Tibial artery (tissue), 4 donors: ENCODE data around the gene CKLF.

Experiments
- DNase-seq, 2 donors: peaks; one replicate each; pipeline ENCODE4 v3.0.0-alpha.2; 2019
- H3K27ac ChIP-seq, 2 donors: fragments of 200-600 bp; sonication (generic) in 1 of 2; 1 replicate in 1 of 2; 2 replicates in 1 of 2; pipeline ENCODE4 v1.5.1; 2018 to 2019; ENCODE audit warnings: mild to moderate bottlenecking in 1 of 2
- H3K27me3 ChIP-seq, 2 donors: fragments of 200-600 bp; sonication (generic) in 1 of 2; one replicate each; pipeline versions ENCODE4 v1.5.1 to v1.6.0; 2016 to 2019
- H3K36me3 ChIP-seq, 3 donors: fragments of 200-600 bp; sonication (generic) in 2 of 3; one replicate each; pipeline ENCODE4 v1.5.1; 2016 to 2019; ENCODE audit warnings: mild to moderate bottlenecking in 2 of 3
- H3K4me1 ChIP-seq, 4 donors: fragments of 200-600 bp; sonication (generic) in 2 of 4; 1 replicate in 3 of 4; 2 replicates in 1 of 4; pipeline ENCODE4 v1.5.1; 2016 to 2019
- H3K4me3 ChIP-seq, 2 donors: fragments of 200-600 bp; sonication (generic) in 1 of 2; 1 replicate in 1 of 2; 2 replicates in 1 of 2; pipeline ENCODE4 v1.5.1; 2018 to 2019; ENCODE audit warnings: mild to moderate bottlenecking in 2 of 2
- H3K9me3 ChIP-seq, 3 donors: fragments of 200-600 bp; sonication (generic) in 1 of 3; one replicate each; pipeline ENCODE4 v1.5.1; 2016 to 2019
- intact Hi-C: fragments of 100-400 bp; cut with DNase I; formaldehyde crosslinking; loops from one replicate; pipeline ENCODE4 v1.15.0; 2023; ENCODE audit warnings: low total_unique reads
- TF ChIP-seq, protein P1 (sequence below), 2 experiments: fragments of 200-600 bp in 1 of 2; fragments of 450-650 bp in 1 of 2; IDR thresholded peaks; one replicate each; pipeline ENCODE4 v1.5.1; 2017 to 2019; ENCODE audit warnings: antibody characterized with exemption in 2 of 2, mild to moderate bottlenecking in 1 of 2, moderate library complexity in 1 of 2

Gene CKLF

GRCh38 chr16:66549284-66550131 lies 2.9 kb upstream of the CKLF start, which contains the start of gene TK2:
Gene TK2 (minus strand): TSS chr16:66550122. CDS start chr16:66550061, 61 bp downstream.
- TF ChIP-seq, protein P1, sequence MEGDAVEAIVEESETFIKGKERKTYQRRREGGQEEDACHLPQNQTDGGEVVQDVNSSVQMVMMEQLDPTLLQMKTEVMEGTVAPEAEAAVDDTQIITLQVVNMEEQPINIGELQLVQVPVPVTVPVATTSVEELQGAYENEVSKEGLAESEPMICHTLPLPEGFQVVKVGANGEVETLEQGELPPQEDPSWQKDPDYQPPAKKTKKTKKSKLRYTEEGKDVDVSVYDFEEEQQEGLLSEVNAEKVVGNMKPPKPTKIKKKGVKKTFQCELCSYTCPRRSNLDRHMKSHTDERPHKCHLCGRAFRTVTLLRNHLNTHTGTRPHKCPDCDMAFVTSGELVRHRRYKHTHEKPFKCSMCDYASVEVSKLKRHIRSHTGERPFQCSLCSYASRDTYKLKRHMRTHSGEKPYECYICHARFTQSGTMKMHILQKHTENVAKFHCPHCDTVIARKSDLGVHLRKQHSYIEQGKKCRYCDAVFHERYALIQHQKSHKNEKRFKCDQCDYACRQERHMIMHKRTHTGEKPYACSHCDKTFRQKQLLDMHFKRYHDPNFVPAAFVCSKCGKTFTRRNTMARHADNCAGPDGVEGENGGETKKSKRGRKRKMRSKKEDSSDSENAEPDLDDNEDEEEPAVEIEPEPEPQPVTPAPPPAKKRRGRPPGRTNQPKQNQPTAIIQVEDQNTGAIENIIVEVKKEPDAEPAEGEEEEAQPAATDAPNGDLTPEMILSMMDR (IDR thresholded peaks at IDR 0.05), result peak in 1 of 2 experiments; percentile 17
- peak; percentile 33 to 82 for DNase-seq
- Histone ChIP-seq H3K27me3 (no peaks in the 10 kb centered on the region), H3K36me3 (peaks cover 0 to 23% (median 0%) of the 10 kb centered on the region in 3 donors), H3K4me3 (peak within 1 kb of the TSS; percentile 64 to 81), H3K9me3 (no peaks in the 10 kb centered on the region), H3K4me1 (peaks cover 0 to 60% (median 46%) of the 10 kb centered on the region in 4 donors), H3K27ac (peak within 1 kb of the TSS; percentile 90 to 96)
- intact Hi-C loops, result loop anchor here (5.0 to 10.0 kb wide), 2 partner anchors 72 to 325 kb away; no protein-coding TSS in a partner anchor

DNA sequence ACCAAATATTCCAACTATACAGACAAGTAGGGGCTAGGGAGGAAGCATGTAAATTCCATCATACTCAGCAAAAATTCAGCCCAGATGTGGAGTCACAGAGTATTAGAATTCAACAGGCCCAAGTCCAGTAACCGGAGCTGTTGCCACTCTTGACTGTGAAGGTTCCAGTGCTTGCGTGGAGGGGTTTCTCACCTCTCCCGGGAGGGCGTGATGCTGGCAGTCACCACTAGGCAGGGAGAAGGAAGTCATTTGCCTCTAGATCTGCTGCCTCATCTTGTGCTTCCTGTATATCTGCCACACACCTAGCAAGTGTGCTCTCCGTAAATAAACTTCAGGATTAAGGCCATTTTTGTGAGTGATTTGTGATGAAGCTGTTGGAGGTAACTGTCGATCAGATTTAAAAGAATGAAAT lies 1.0 kb upstream of the CKLF start:
- H3K9me3 ChIP-seq, result no peaks in the 10 kb centered on the region
- intact Hi-C loops, result loop anchor here (5.0 kb wide), 1 partner anchor 74 kb away; no protein-coding TSS in a partner anchor
- peak overlapping the region; percentile 60 to 66 for H3K4me3 ChIP-seq
- peaks cover 0 to 12% (median 0%) of the 10 kb centered on the region in 3 donors for H3K36me3 ChIP-seq
- TF ChIP-seq, protein P1 (IDR thresholded peaks at IDR 0.05), result peak; percentile 11 to 17
- H3K27ac ChIP-seq, result peak overlapping the region; percentile 93 to 96
- H3K27me3 ChIP-seq, result no peaks in the 10 kb centered on the region
- H3K4me1 ChIP-seq, result peaks cover 0 to 60% (median 49%) of the 10 kb centered on the region in 4 donors
- no peak for DNase-seq

DNA sequence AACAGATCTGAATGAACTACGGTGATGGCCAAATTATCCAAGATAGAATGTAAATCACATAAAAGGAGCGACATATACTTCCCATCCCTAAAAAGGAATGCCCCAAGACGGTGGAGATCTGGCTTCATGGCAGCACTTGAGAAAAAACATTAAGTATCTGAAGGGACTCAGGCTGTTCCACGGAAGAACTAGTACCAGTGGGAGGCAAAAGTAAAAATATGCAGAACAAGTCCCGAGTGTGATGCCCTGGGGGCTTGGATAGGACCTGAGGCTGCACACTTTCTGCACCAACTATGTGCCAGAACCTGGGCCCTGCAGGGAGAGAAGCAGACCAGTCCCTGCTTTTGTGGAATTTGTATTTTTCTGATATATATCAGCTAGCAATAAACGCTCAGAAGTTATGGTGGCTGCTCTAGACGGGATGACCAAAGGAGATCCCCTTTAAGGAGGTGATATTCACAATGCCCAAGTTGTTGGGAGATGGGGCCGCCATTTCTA lies 539 bp upstream of the CKLF start:
- DNase-seq, result no peak
- TF ChIP-seq, protein P1 (IDR thresholded peaks at IDR 0.05), result no peak
- Histone ChIP-seq H3K4me1 (peaks cover 0 to 65% (median 50%) of the 10 kb centered on the region in 4 donors), H3K27ac (peak overlapping the region; percentile 93 to 96), H3K9me3 (no peaks in the 10 kb centered on the region), H3K27me3 (no peaks in the 10 kb centered on the region), H3K4me3 (peak overlapping the region; percentile 60 to 66), H3K36me3 (peaks cover 0 to 10% (median 0%) of the 10 kb centered on the region in 3 donors)
- intact Hi-C loops, result loop anchor here (5.0 kb wide), 1 partner anchor 75 kb away; no protein-coding TSS in a partner anchor

GRCh38 chr16:66553223-66553622 lies 847 bp downstream of the CKLF start:
- H3K27ac ChIP-seq, result peak overlapping the region in 1 of 2 donors; percentile 93
- DNase-seq, result no peak
- peaks cover 0 to 63% (median 39%) of the 10 kb centered on the region in 4 donors for H3K4me1 ChIP-seq
- intact Hi-C loops, result loop anchor here (5.0 kb wide), 1 partner anchor 76 kb away; no protein-coding TSS in a partner anchor
- TF ChIP-seq, protein P1 (IDR thresholded peaks at IDR 0.05), result no peak
- peaks cover 0 to 7% (median 0%) of the 10 kb centered on the region in 3 donors for H3K36me3 ChIP-seq
- peak overlapping the region; percentile 60 to 66 for H3K4me3 ChIP-seq
- H3K27me3 ChIP-seq, result no peaks in the 10 kb centered on the region
- H3K9me3 ChIP-seq, result no peaks in the 10 kb centered on the region

- intact Hi-C loops, result loop anchor here (5.0 kb wide), 1 partner anchor 77 kb away; no protein-coding TSS in a partner anchor
- Histone ChIP-seq H3K9me3 (no peaks in the 10 kb centered on the region), H3K4me3 (no peak overlapping the region), H3K36me3 (peaks cover 0 to 15% (median 0%) of the 10 kb centered on the region in 3 donors), H3K27me3 (no peaks in the 10 kb centered on the region), H3K27ac (no peak overlapping the region), H3K4me1 (peaks cover 0 to 55% (median 31%) of the 10 kb centered on the region in 4 donors)
- TF ChIP-seq, protein P1 (IDR thresholded peaks at IDR 0.05), result no peak
- DNase-seq, result no peak
Measured at GRCh38 chr16:66554021-66554420, 1.6 kb downstream of the CKLF start.
